Measurements from ENCODE around the gene GRID1. TPM values are rescaled to one million over a fixed set of nuclear protein-coding genes. Genes with fewer than 3 reads are reported as not detected.

Gene GRID1
- total RNA-seq, 1 experiment from 2014 or later, result 5.6 TPM

DNA sequence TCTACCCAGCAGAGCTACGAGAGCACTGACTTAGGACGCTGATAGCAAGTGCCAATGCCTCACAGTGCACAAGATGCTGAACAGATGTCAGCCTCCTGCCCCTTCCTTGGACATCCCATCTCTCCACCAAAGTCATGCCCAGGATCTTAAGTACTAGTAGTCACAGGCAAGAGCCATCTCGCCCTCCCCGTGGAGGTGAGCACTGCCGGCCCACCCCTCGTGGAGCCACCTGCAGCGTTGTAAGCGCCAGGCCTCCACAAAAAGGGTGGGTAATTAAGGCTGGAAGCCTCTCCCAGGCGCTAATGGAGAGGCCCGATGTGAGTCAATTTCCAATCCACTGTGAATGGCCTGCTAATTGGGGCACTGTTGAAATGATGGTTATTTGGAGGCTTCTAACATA is 156.2 kb downstream of the GRID1 start:
- no peaks in the 10 kb centered on the region for H3K27me3 ChIP-seq (ENCODE audit: insufficient read depth, low read length)
- no peak for DNase-seq (ENCODE audit: low read depth, low spot score)
- no peaks in the 10 kb centered on the region for H3K36me3 ChIP-seq (ENCODE audit: control insufficient read depth in 1 of 2, insufficient read depth in 2 of 2, low read length in 2 of 2)
- BruUV-seq (replicated peaks), result no TSS peak
- H3K79me2 ChIP-seq (ENCODE audit: insufficient read depth, low read length), result no peaks in the 10 kb centered on the region
- POLR2A ChIA-PET, result no interaction called here
- intact Hi-C loops (cut with micrococcal nuclease), result no loop called here
- H3K27ac ChIP-seq (ENCODE audit: low read depth, low read length), result no peak overlapping the region
- no peaks in the 10 kb centered on the region for H3K9me2 ChIP-seq (ENCODE audit: insufficient read depth)
- H3K9me3 ChIP-seq (ENCODE audit: control insufficient read depth in 1 of 2, insufficient read depth in 1 of 2, low read depth in 1 of 2, low read length in 2 of 2), result no peaks in the 10 kb centered on the region
- CTCF ChIA-PET, result no interaction called here
- H4K20me1 ChIP-seq (ENCODE audit: insufficient read depth), result no peaks in the 10 kb centered on the region
- no peak for ATAC-seq
- no peak overlapping the region for H3K4me3 ChIP-seq (replicated peaks in 1 of 2; ENCODE audit: low read depth in 1 of 2, low read length in 2 of 2)
- no peak overlapping the region for H3K4me2 ChIP-seq (ENCODE audit: low read length)
- H2AFZ ChIP-seq (ENCODE audit: low read depth, low read length, poor library complexity, severe bottlenecking), result no peak overlapping the region
- H3K9ac ChIP-seq (ENCODE audit: low read length), result no peak overlapping the region
- no peaks in the 10 kb centered on the region for H3K4me1 ChIP-seq (ENCODE audit: control insufficient read depth in 1 of 2, insufficient read depth in 2 of 2, low read length in 2 of 2)
- no peak for TF ChIP-seq POLR2AphosphoS5 (IDR thresholded peaks at IDR 0.05; ENCODE audit: low read depth, low read length)
- TF ChIP-seq EZH2phosphoT487 (IDR thresholded peaks at IDR 0.05; ENCODE audit: borderline replicate concordance), result no peak
- TF ChIP-seq, protein P1, sequence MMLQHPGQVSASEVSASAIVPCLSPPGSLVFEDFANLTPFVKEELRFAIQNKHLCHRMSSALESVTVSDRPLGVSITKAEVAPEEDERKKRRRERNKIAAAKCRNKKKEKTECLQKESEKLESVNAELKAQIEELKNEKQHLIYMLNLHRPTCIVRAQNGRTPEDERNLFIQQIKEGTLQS (IDR thresholded peaks at IDR 0.05), result no peak
- TF ChIP-seq ELF1 (IDR thresholded peaks at IDR 0.05; ENCODE audit: borderline replicate concordance, low read depth), result no peak
- TF ChIP-seq FOSL1 (IDR thresholded peaks at IDR 0.05; ENCODE audit: low read depth), result no peak
- RAD21 ChIA-PET (ENCODE audit: low non-redundant PET in 1 of 2, low total read pairs in 2 of 2, uncharacterized antibody in 2 of 2, unreplicated experiment in 2 of 2), result no interaction called here

DNA sequence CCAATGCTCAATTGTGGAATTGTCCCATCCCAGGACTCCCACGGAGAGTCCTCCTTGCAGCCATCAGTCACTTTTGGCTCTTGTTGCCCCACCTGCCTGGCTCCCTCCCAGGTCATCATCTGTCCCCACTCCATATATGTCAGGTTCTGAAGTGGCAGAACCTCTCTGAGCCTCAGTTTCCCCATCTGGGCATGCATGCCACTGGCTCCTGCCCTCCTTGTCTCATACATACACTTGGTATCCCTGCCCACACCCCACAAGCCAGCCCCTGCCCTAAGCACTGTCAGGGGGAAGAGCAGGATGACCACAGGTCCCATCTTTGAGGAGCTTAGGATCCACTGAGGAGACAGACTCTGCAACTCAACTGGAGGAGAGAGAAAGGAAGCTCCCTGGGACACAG is 156.9 kb downstream of the GRID1 start:
- ATAC-seq (no peak), DNase-seq (ENCODE audit: low read depth, low spot score) (no peak)
- H2AFZ ChIP-seq (ENCODE audit: low read depth, low read length, poor library complexity, severe bottlenecking), result no peak overlapping the region
- H3K4me3 ChIP-seq (replicated peaks in 1 of 2; ENCODE audit: low read depth in 1 of 2, low read length in 2 of 2), result no peak overlapping the region
- no peaks in the 10 kb centered on the region for H3K36me3 ChIP-seq (ENCODE audit: control insufficient read depth in 1 of 2, insufficient read depth in 2 of 2, low read length in 2 of 2)
- ChIA-PET CTCF (no interaction called here), RAD21 (ENCODE audit: low non-redundant PET in 1 of 2, low total read pairs in 2 of 2, uncharacterized antibody in 2 of 2, unreplicated experiment in 2 of 2) (no interaction called here), POLR2A (no interaction called here)
- no peaks in the 10 kb centered on the region for H3K27me3 ChIP-seq (ENCODE audit: insufficient read depth, low read length)
- no peaks in the 10 kb centered on the region for H3K9me2 ChIP-seq (ENCODE audit: insufficient read depth)
- H3K9ac ChIP-seq (ENCODE audit: low read length), result no peak overlapping the region
- H4K20me1 ChIP-seq (ENCODE audit: insufficient read depth), result no peaks in the 10 kb centered on the region
- no peaks in the 10 kb centered on the region for H3K4me1 ChIP-seq (ENCODE audit: control insufficient read depth in 1 of 2, insufficient read depth in 2 of 2, low read length in 2 of 2)
- intact Hi-C loops (cut with micrococcal nuclease), result no loop called here
- no TSS peak for BruUV-seq (replicated peaks)
- no peak overlapping the region for H3K27ac ChIP-seq (ENCODE audit: low read depth, low read length)
- H3K4me2 ChIP-seq (ENCODE audit: low read length), result no peak overlapping the region
- H3K9me3 ChIP-seq (ENCODE audit: control insufficient read depth in 1 of 2, insufficient read depth in 1 of 2, low read depth in 1 of 2, low read length in 2 of 2), result no peaks in the 10 kb centered on the region
- no peak for TF ChIP-seq TCF7L2 (IDR thresholded peaks at IDR 0.05; ENCODE audit: borderline replicate concordance, extremely low read depth, insufficient read depth, insufficient read length)
- TF ChIP-seq, protein P1 (IDR thresholded peaks at IDR 0.05), result no peak
- TF ChIP-seq EGR1 (IDR thresholded peaks at IDR 0.05; ENCODE audit: low read depth), result no peak
- no peak for TF ChIP-seq EZH2phosphoT487 (IDR thresholded peaks at IDR 0.05; ENCODE audit: borderline replicate concordance)
- no peak for TF ChIP-seq CBX3 (IDR thresholded peaks at IDR 0.05; ENCODE audit: low read depth)
- no peak for TF ChIP-seq EZH2 (IDR thresholded peaks at IDR 0.05)
- TF ChIP-seq, protein P2, sequence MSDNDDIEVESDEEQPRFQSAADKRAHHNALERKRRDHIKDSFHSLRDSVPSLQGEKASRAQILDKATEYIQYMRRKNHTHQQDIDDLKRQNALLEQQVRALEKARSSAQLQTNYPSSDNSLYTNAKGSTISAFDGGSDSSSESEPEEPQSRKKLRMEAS (IDR thresholded peaks at IDR 0.05), result no peak
- no peak for TF ChIP-seq SIN3A (IDR thresholded peaks at IDR 0.05; ENCODE audit: low read depth)
- TF ChIP-seq JUND (IDR thresholded peaks at IDR 0.05), result no peak
- TF ChIP-seq SRF (IDR thresholded peaks at IDR 0.05; ENCODE audit: low read depth), result no peak
- no peak for TF ChIP-seq YY1 (IDR thresholded peaks at IDR 0.05; ENCODE audit: extremely low read depth, insufficient replicate concordance, low read depth, low read length)
- no peak for TF ChIP-seq POLR2A (IDR thresholded peaks at IDR 0.05; ENCODE audit: borderline replicate concordance, extremely low read depth, insufficient read depth, insufficient read length)
- no peaks in the 10 kb centered on the region for H3K79me2 ChIP-seq (ENCODE audit: insufficient read depth, low read length)

Data from HCT116 (cell line).